ENCODE data around the gene TMEM132D. TPM values are rescaled to one million over a fixed set of nuclear protein-coding genes. Genes with fewer than 3 reads are reported as not detected.

TMEM132D gene
- polyA plus RNA-seq, 1 donor from 2014 or later, result 1.3 TPM

- Histone ChIP-seq H3F3A (ENCODE audit: insufficient read depth, low read length, poor library complexity, severe bottlenecking) (no peaks in the 10 kb centered on the region), H3K4me3 (ENCODE audit: low read length) (no peak overlapping the region), H3K9me2 (ENCODE audit: insufficient read depth, low read length) (no peaks in the 10 kb centered on the region), H3K4me2 (ENCODE audit: low read length) (no peak overlapping the region), H4K20me1 (ENCODE audit: insufficient read depth) (no peaks in the 10 kb centered on the region), H3K9me3 (ENCODE audit: low read length) (no peaks in the 10 kb centered on the region), H3K36me3 (ENCODE audit: insufficient read depth, low read length) (no peaks in the 10 kb centered on the region), H3K9ac (ENCODE audit: low read length) (no peak overlapping the region), H3K79me2 (replicated peaks; ENCODE audit: insufficient read depth, low read length) (no peaks in the 10 kb centered on the region), H2AFZ (ENCODE audit: low read depth, low read length) (no peak overlapping the region), H3K27me3 (ENCODE audit: insufficient read depth, low read depth, low read length) (no peaks in the 10 kb centered on the region), H3K27ac (ENCODE audit: low read length) (no peak overlapping the region)
- TF ChIP-seq CTCF (IDR thresholded peaks at IDR 0.05; ENCODE audit: poor library complexity, severe bottlenecking), result no peak
- no peak for TF ChIP-seq MXI1 (conservative IDR thresholded peaks at IDR 0.05; ENCODE audit: poor library complexity, severe bottlenecking)
- TF ChIP-seq REST (IDR thresholded peaks at IDR 0.05; ENCODE audit: borderline replicate concordance), result no peak
- TF ChIP-seq RAD21 (conservative IDR thresholded peaks at IDR 0.05), result no peak
- TF ChIP-seq EP300 (conservative IDR thresholded peaks at IDR 0.05; ENCODE audit: poor library complexity, severe bottlenecking), result no peak
- no peak for TF ChIP-seq POLR2AphosphoS5 (IDR thresholded peaks at IDR 0.05)
- TF ChIP-seq SMC3 (conservative IDR thresholded peaks at IDR 0.05; ENCODE audit: poor library complexity), result no peak
- TF ChIP-seq TAF1 (IDR thresholded peaks at IDR 0.05; ENCODE audit: low read depth), result no peak
- TF ChIP-seq EZH2 (IDR thresholded peaks at IDR 0.05; ENCODE audit: borderline replicate concordance, insufficient read depth, low read length, poor library complexity, severe bottlenecking), result no peak
These were observed 695.3 kb downstream of the TMEM132D start for GRCh38 chr12:129208566-129208965.

GRCh38 chr12:129207084-129207483 lies 696.7 kb downstream of the TMEM132D start:
- H3K4me2 ChIP-seq (ENCODE audit: low read length), result no peak overlapping the region
- no peaks in the 10 kb centered on the region for H3K36me3 ChIP-seq (ENCODE audit: insufficient read depth, low read length)
- no peaks in the 10 kb centered on the region for H3K9me3 ChIP-seq (ENCODE audit: low read length)
- TF ChIP-seq TAF1 (IDR thresholded peaks at IDR 0.05; ENCODE audit: low read depth) (no peak), MXI1 (conservative IDR thresholded peaks at IDR 0.05; ENCODE audit: poor library complexity, severe bottlenecking) (no peak), RAD21 (conservative IDR thresholded peaks at IDR 0.05) (no peak), POLR2AphosphoS5 (IDR thresholded peaks at IDR 0.05) (no peak), CTCF (IDR thresholded peaks at IDR 0.05; ENCODE audit: poor library complexity, severe bottlenecking) (no peak), REST (IDR thresholded peaks at IDR 0.05; ENCODE audit: borderline replicate concordance) (no peak), SMC3 (conservative IDR thresholded peaks at IDR 0.05; ENCODE audit: poor library complexity) (no peak), EP300 (conservative IDR thresholded peaks at IDR 0.05; ENCODE audit: poor library complexity, severe bottlenecking) (no peak), EZH2 (IDR thresholded peaks at IDR 0.05; ENCODE audit: borderline replicate concordance, insufficient read depth, low read length, poor library complexity, severe bottlenecking) (no peak)
- no peak overlapping the region for H2AFZ ChIP-seq (ENCODE audit: low read depth, low read length)
- no peaks in the 10 kb centered on the region for H3K79me2 ChIP-seq (replicated peaks; ENCODE audit: insufficient read depth, low read length)
- H3K9me2 ChIP-seq (ENCODE audit: insufficient read depth, low read length), result no peaks in the 10 kb centered on the region
- no peaks in the 10 kb centered on the region for H3K27me3 ChIP-seq (ENCODE audit: insufficient read depth, low read depth, low read length)
- no peaks in the 10 kb centered on the region for H3F3A ChIP-seq (ENCODE audit: insufficient read depth, low read length, poor library complexity, severe bottlenecking)
- no peak overlapping the region for H3K27ac ChIP-seq (ENCODE audit: low read length)
- no peak overlapping the region for H3K9ac ChIP-seq (ENCODE audit: low read length)
- no peaks in the 10 kb centered on the region for H4K20me1 ChIP-seq (ENCODE audit: insufficient read depth)
- H3K4me3 ChIP-seq (ENCODE audit: low read length), result no peak overlapping the region

All from neural cell (in vitro differentiated cells).